WTC11 (cell line): Measurements from ENCODE around the gene DIAPH1. TPM values are rescaled to one million over a fixed set of nuclear protein-coding genes. Genes with fewer than 3 reads are reported as not detected.
A peak's percentile ranks its signal among the peaks of the same experiment; 100 is the strongest.

ENCODE experiments used
- ATAC-seq: fragments of 200-7000 bp; cut with Tn5 transposase; 2 replicates; pipeline ENCODE4 v1.10.0; 2021; ENCODE audit warnings: mild to moderate bottlenecking, moderate library complexity
- Bru-seq: library from RNA; stranded (reverse); fragments of 400-500 nt; gene quantifications from one replicate; lab custom pipeline; 2021; lab: Mats Ljungman, UMichigan
- CTCF ChIA-PET: fragments of 300-600 bp; sonication (Branson Sonifier 250); formaldehyde crosslinking; loops from one replicate; lab custom pipeline; 2021; ENCODE audit warnings: antibody characterized with exemption; lab: Charles Lee
- POLR2A ChIA-PET: fragments of 350-600 bp; sonication (Branson Sonifier 250); formaldehyde crosslinking; loops from one replicate; lab custom pipeline; 2021; ENCODE audit warnings: antibody characterized with exemption; lab: Charles Lee
- DNase-seq: peaks from one replicate; pipeline ENCODE4 v3.0.0; 2021; ENCODE audit warnings: low spot score
- H3K27ac Mint-ChIP-seq: 2 replicates; pipeline ENCODE4 v1.8.0; 2021; ENCODE audit warnings: mixed read lengths
- H3K27me3 Mint-ChIP-seq: 2 replicates; pipeline ENCODE4 v1.8.0; 2021; ENCODE audit warnings: low read depth, mild to moderate bottlenecking, moderate library complexity, mixed read lengths
- H3K36me3 Mint-ChIP-seq: 2 replicates; pipeline ENCODE4 v1.8.0; 2021; ENCODE audit warnings: mixed read lengths
- H3K4me1 Mint-ChIP-seq: 2 replicates; pipeline ENCODE4 v1.8.0; 2022; ENCODE audit warnings: mixed read lengths
- H3K4me3 Mint-ChIP-seq: 2 replicates; pipeline ENCODE4 v1.8.0; 2021; ENCODE audit warnings: mild to moderate bottlenecking, moderate library complexity, mixed read lengths
- H3K9me3 Mint-ChIP-seq: 2 replicates; pipeline ENCODE4 v1.8.0; 2021; ENCODE audit warnings: mixed read lengths
- ATF1 ChIP-seq: sonication (generic); formaldehyde crosslinking; IDR thresholded peaks from 2 replicates; pipeline ENCODE4 v1.8.1; 2023; ENCODE audit warnings: mild to moderate bottlenecking, moderate library complexity, missing genetic modification reagents
- ATF3 ChIP-seq: sonication (generic); formaldehyde crosslinking; conservative IDR thresholded peaks from 2 replicates; pipeline ENCODE4 v1.8.1; 2022; ENCODE audit warnings: mild to moderate bottlenecking, missing genetic modification reagents
- CBFB ChIP-seq: sonication (generic); formaldehyde crosslinking; IDR thresholded peaks from 2 replicates; pipeline ENCODE4 v1.8.1; 2022; ENCODE audit warnings: mild to moderate bottlenecking, low read depth, missing genetic modification reagents
- E2F1 ChIP-seq: sonication (generic); formaldehyde crosslinking; IDR thresholded peaks from 2 replicates; pipeline ENCODE4 v1.8.0; 2022; ENCODE audit warnings: mild to moderate bottlenecking, missing genetic modification reagents
- ELF4 ChIP-seq: sonication (generic); formaldehyde crosslinking; IDR thresholded peaks from 2 replicates; pipeline ENCODE4 v1.8.1; 2022; ENCODE audit warnings: low read depth, mild to moderate bottlenecking, moderate library complexity, missing genetic modification reagents
- ETV6 ChIP-seq: sonication (generic); formaldehyde crosslinking; IDR thresholded peaks from 2 replicates; pipeline ENCODE4 v1.8.1; 2022; ENCODE audit warnings: mild to moderate bottlenecking, missing genetic modification reagents
- GRHL2 ChIP-seq: fragments of 250-450 bp; sonication (Bioruptor Pico); IDR thresholded peaks from 2 replicates; pipeline ENCODE4 v1.8.0; 2022; ENCODE audit warnings: mild to moderate bottlenecking, moderate library complexity; ENCODE audit not compliant: insufficient replicate concordance, severe bottlenecking
- KAT7 ChIP-seq: sonication (generic); formaldehyde crosslinking; IDR thresholded peaks from 2 replicates; pipeline ENCODE4 v1.8.1; 2023; ENCODE audit warnings: missing genetic modification reagents, mild to moderate bottlenecking, borderline replicate concordance
- MYBL2 ChIP-seq: sonication (generic); formaldehyde crosslinking; IDR thresholded peaks from 2 replicates; pipeline ENCODE4 v1.8.1; 2023; ENCODE audit warnings: mild to moderate bottlenecking, moderate library complexity, missing genetic modification reagents
- NFATC4 ChIP-seq: fragments of 250-450 bp; sonication (Bioruptor Pico); IDR thresholded peaks from 2 replicates; pipeline ENCODE4 v1.9.0; 2021; ENCODE audit warnings: mild to moderate bottlenecking
- RELA ChIP-seq: sonication (generic); formaldehyde crosslinking; IDR thresholded peaks from 2 replicates; pipeline ENCODE4 v1.8.1; 2022; ENCODE audit warnings: missing genetic modification reagents, mild to moderate bottlenecking, borderline replicate concordance
- RORB ChIP-seq: fragments of 250-450 bp; sonication (Bioruptor Pico); IDR thresholded peaks from 2 replicates; pipeline ENCODE4 v1.9.0; 2021; ENCODE audit warnings: mild to moderate bottlenecking
- SMAD4 ChIP-seq: sonication (generic); formaldehyde crosslinking; IDR thresholded peaks from 2 replicates; pipeline ENCODE4 v1.8.0; 2022; ENCODE audit warnings: mild to moderate bottlenecking, missing genetic modification reagents
- SOX15 ChIP-seq: fragments of 250-450 bp; sonication (Bioruptor Pico); IDR thresholded peaks from 2 replicates; pipeline ENCODE4 v1.9.0; 2021; ENCODE audit warnings: mild to moderate bottlenecking
- SP1 ChIP-seq: sonication (generic); formaldehyde crosslinking; conservative IDR thresholded peaks from 2 replicates; pipeline ENCODE4 v1.8.1; 2022; ENCODE audit warnings: missing genetic modification reagents
- ZBTB21 ChIP-seq: sonication (generic); formaldehyde crosslinking; IDR thresholded peaks from 2 replicates; pipeline ENCODE4 v1.8.1; 2023; ENCODE audit warnings: mild to moderate bottlenecking, missing genetic modification reagents, borderline replicate concordance
- ZNF121 ChIP-seq: sonication (generic); formaldehyde crosslinking; IDR thresholded peaks from 2 replicates; pipeline ENCODE4 v1.8.0; 2023; ENCODE audit warnings: missing genetic modification reagents
- ZNF138 ChIP-seq: sonication (generic); formaldehyde crosslinking; conservative IDR thresholded peaks from 2 replicates; pipeline ENCODE4 v1.8.1; 2022; ENCODE audit warnings: mild to moderate bottlenecking, moderate library complexity, missing genetic modification reagents
- ZNF416 ChIP-seq: fragments of 250-450 bp; sonication (Bioruptor Pico); IDR thresholded peaks from 2 replicates; pipeline ENCODE4 v1.9.0; 2021; ENCODE audit warnings: mild to moderate bottlenecking, inconsistent platforms
- ZNF671 ChIP-seq: fragments of 250-450 bp; sonication (Bioruptor Pico); IDR thresholded peaks from 2 replicates; pipeline ENCODE4 v1.8.0; 2021; ENCODE audit warnings: mild to moderate bottlenecking
- long read RNA-seq, 3 experiments: library from RNA in 1 of 3; library from capped mRNA in 1 of 3; library from polyadenylated mRNA in 1 of 3; unstranded in 2 of 3; stranded (forward) in 1 of 3; transcript quantifications; one replicate each; pipeline ENCODE4 v2.0.0, GENCODE V29; 2021
- total RNA-seq: library from RNA; stranded (reverse); gene quantifications from 3 replicates; pipeline ENCODE4 v1.2.3, GENCODE V29; 2021
- TF ChIP-seq, protein P1 (sequence below): fragments of 200-600 bp; IDR thresholded peaks from 2 replicates; pipeline ENCODE4 v1.8.0; 2022; ENCODE audit warnings: antibody characterized with exemption
- TF ChIP-seq, protein P2 (sequence below): sonication (generic); formaldehyde crosslinking; IDR thresholded peaks from 2 replicates; pipeline ENCODE4 v1.8.0; 2023; ENCODE audit warnings: mild to moderate bottlenecking, missing genetic modification reagents
- TF ChIP-seq, protein P3 (sequence below): sonication (generic); formaldehyde crosslinking; IDR thresholded peaks from 2 replicates; pipeline ENCODE4 v1.8.1; 2023; ENCODE audit warnings: mild to moderate bottlenecking, missing genetic modification reagents, moderate library complexity
- TF ChIP-seq, protein P4 (sequence below): fragments of 250-450 bp; sonication (Bioruptor Pico); conservative IDR thresholded peaks from 2 replicates; pipeline ENCODE4 v1.9.0; 2021; ENCODE audit warnings: mild to moderate bottlenecking
- TF ChIP-seq, protein P5 (sequence below): sonication (generic); formaldehyde crosslinking; IDR thresholded peaks from 2 replicates; pipeline ENCODE4 v1.8.0; 2022; ENCODE audit warnings: mild to moderate bottlenecking, missing genetic modification reagents

Gene DIAPH1
- total RNA-seq, result 90.9 to 109 TPM (median 96.0 TPM) in 3 replicates
- Bru-seq, nascent RNA, result percentile 83 among the genes with signal in this experiment
- long read RNA-seq, experiment 1, full-length matches to known transcripts, result 7 of 324 reads
- long read RNA-seq, experiment 1, partial matches to known transcripts, result 106 of 324 reads
- long read RNA-seq, experiment 1, other reads (novel, unspliced or antisense), result 211 of 324 reads
- long read RNA-seq, experiment 2, partial matches to known transcripts, result 33 of 74 reads
- long read RNA-seq, experiment 2, other reads (novel, unspliced or antisense), result 38 of 74 reads
- long read RNA-seq, experiment 3, partial matches to known transcripts, result 2 of 2 reads
- long read RNA-seq, experiment 3, other reads (novel, unspliced or antisense), result 0 of 2 reads

- Mint-ChIP-seq H3K27me3 (no peaks in the 10 kb centered on the region; the same call in 1 of the 2 replicates), H3K27ac (peak within 1 kb of the TSS; percentile 97), H3K36me3 (peaks cover 16% of the 10 kb centered on the region), H3K9me3 (no peaks in the 10 kb centered on the region), H3K4me3 (peak within 1 kb of the TSS; percentile 95), H3K4me1 (peaks cover 41% of the 10 kb centered on the region)
- POLR2A ChIA-PET, result interaction anchor here (0.7 to 3.1 kb wide), 11 partner anchors 13 to 248 kb away, joined by 3 to 36 read pairs (median 3); partner anchors contain the start of genes FCHSD1, HDAC3 and RELL2
- DNase-seq, result peak; percentile 97
- CTCF ChIA-PET, result interaction anchor here (0.5 to 2.4 kb wide), 58 partner anchors 8 to 1375 kb away, joined by 3 to 141 read pairs (median 5); partner anchors contain the start of genes DELE1, FCHSD1, HDAC3 and PCDHB14
- ATAC-seq, result peak; percentile 94
- TF ChIP-seq, protein P1, sequence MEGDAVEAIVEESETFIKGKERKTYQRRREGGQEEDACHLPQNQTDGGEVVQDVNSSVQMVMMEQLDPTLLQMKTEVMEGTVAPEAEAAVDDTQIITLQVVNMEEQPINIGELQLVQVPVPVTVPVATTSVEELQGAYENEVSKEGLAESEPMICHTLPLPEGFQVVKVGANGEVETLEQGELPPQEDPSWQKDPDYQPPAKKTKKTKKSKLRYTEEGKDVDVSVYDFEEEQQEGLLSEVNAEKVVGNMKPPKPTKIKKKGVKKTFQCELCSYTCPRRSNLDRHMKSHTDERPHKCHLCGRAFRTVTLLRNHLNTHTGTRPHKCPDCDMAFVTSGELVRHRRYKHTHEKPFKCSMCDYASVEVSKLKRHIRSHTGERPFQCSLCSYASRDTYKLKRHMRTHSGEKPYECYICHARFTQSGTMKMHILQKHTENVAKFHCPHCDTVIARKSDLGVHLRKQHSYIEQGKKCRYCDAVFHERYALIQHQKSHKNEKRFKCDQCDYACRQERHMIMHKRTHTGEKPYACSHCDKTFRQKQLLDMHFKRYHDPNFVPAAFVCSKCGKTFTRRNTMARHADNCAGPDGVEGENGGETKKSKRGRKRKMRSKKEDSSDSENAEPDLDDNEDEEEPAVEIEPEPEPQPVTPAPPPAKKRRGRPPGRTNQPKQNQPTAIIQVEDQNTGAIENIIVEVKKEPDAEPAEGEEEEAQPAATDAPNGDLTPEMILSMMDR, result peak; percentile 93
- TF ChIP-seq RELA (CRISPR knock-in tag), result no peak
- TF ChIP-seq SOX15 (CRISPR knock-in tag), result no peak
- TF ChIP-seq KAT7, result no peak
- no peak for TF ChIP-seq RORB
- TF ChIP-seq ATF1 (CRISPR knock-in tag), result no peak
- TF ChIP-seq GRHL2, result no peak
- no peak for TF ChIP-seq ZNF121 (CRISPR knock-in tag)
- TF ChIP-seq SMAD4, result no peak
- TF ChIP-seq CBFB, result 0 out of 2 replicates have a peak, but pooled peaks have one; percentile 46
- peak; percentile 74; the same call in 1 of the 2 replicates for TF ChIP-seq ETV6 (CRISPR knock-in tag)
- TF ChIP-seq, protein P2, sequence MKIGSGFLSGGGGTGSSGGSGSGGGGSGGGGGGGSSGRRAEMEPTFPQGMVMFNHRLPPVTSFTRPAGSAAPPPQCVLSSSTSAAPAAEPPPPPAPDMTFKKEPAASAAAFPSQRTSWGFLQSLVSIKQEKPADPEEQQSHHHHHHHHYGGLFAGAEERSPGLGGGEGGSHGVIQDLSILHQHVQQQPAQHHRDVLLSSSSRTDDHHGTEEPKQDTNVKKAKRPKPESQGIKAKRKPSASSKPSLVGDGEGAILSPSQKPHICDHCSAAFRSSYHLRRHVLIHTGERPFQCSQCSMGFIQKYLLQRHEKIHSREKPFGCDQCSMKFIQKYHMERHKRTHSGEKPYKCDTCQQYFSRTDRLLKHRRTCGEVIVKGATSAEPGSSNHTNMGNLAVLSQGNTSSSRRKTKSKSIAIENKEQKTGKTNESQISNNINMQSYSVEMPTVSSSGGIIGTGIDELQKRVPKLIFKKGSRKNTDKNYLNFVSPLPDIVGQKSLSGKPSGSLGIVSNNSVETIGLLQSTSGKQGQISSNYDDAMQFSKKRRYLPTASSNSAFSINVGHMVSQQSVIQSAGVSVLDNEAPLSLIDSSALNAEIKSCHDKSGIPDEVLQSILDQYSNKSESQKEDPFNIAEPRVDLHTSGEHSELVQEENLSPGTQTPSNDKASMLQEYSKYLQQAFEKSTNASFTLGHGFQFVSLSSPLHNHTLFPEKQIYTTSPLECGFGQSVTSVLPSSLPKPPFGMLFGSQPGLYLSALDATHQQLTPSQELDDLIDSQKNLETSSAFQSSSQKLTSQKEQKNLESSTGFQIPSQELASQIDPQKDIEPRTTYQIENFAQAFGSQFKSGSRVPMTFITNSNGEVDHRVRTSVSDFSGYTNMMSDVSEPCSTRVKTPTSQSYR (CRISPR knock-in tag), result 0 out of 2 replicates have a peak, but pooled peaks have one; percentile 72
- no peak for TF ChIP-seq ZNF416
- peak; percentile 96 for TF ChIP-seq SP1 (CRISPR knock-in tag)
- TF ChIP-seq ZNF138 (CRISPR knock-in tag), result no peak
- 0 out of 2 replicates have a peak, but pooled peaks have one; percentile 68 for TF ChIP-seq ZBTB21 (CRISPR knock-in tag)
- TF ChIP-seq ATF3, result no peak
- TF ChIP-seq, protein P3, sequence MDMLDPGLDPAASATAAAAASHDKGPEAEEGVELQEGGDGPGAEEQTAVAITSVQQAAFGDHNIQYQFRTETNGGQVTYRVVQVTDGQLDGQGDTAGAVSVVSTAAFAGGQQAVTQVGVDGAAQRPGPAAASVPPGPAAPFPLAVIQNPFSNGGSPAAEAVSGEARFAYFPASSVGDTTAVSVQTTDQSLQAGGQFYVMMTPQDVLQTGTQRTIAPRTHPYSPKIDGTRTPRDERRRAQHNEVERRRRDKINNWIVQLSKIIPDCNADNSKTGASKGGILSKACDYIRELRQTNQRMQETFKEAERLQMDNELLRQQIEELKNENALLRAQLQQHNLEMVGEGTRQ, result peak; percentile 84
- TF ChIP-seq E2F1, result no peak
- TF ChIP-seq NFATC4, result no peak
- peak; percentile 30; the same call in 1 of the 2 replicates for TF ChIP-seq ZNF671 (CRISPR knock-in tag)
- peak; percentile 14; the same call in 1 of the 2 replicates for TF ChIP-seq ELF4 (CRISPR knock-in tag)
- TF ChIP-seq, protein P4, sequence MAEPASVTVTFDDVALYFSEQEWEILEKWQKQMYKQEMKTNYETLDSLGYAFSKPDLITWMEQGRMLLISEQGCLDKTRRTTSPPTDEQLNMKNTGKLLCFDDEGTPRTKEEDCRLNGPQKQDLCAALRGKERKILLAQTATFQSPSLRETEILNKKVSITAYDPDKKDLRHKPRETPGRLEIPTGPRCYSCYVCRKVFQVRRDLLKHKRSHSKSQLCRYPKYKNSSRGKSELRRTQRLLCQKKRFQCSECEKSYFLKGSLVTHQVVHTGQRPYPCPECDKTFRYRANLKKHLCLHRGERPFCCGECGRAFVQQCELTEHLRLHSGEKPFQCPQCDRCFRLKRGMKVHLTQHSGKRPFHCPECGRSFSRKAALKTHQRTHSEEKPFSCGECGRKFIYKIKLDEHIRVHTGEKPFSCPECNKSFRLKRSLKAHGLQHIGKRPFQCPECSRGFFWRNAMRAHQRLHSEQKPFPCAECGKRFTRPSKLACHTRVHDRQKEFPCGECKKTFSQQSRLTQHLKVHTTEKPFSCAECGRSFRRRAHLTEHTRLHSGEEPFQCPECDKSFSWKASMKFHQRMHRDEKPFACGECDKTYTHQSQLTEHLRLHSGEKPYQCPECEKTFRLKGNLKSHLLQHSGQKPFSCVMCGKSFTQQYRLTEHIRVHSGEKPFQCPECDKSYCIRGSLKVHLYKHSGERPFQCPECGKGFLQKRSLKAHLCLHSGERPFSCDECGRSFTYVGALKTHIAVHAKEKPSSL (CRISPR knock-in tag), result no peak
- no peak for TF ChIP-seq MYBL2 (CRISPR knock-in tag)
- TF ChIP-seq, protein P5, sequence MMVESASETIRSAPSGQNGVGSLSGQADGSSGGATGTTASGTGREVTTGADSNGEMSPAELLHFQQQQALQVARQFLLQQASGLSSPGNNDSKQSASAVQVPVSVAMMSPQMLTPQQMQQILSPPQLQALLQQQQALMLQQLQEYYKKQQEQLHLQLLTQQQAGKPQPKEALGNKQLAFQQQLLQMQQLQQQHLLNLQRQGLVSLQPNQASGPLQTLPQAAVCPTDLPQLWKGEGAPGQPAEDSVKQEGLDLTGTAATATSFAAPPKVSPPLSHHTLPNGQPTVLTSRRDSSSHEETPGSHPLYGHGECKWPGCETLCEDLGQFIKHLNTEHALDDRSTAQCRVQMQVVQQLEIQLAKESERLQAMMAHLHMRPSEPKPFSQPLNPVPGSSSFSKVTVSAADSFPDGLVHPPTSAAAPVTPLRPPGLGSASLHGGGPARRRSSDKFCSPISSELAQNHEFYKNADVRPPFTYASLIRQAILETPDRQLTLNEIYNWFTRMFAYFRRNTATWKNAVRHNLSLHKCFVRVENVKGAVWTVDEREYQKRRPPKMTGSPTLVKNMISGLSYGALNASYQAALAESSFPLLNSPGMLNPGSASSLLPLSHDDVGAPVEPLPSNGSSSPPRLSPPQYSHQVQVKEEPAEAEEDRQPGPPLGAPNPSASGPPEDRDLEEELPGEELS, result peak; percentile 74; the same call in 1 of the 2 replicates
Observed at GRCh38 chr5:141618804-141619554, at the start of gene DIAPH1. DIAPH1 (minus strand) TSS chr5:141619000; CDS start chr5:141618914, 86 bp downstream.
